Stimulated activated CD8-positive, alpha-beta memory T cell treated with anti-CD3 and anti-CD28 coated beads, Interleukin-12 subunit alpha, Interleukin-12 subunit beta, amount 100 ng/mL, for 4 hours (primary cell): ENCODE results near the gene ZBTB17.
"Not testable (repeated sequence)": the region's sequence is repeated elsewhere in the genome, so short reads cannot be mapped to it uniquely, and the experiment has no call there.

Source experiments
- DNase-seq: peaks from one replicate; pipeline ENCODE4 v3.0.0-alpha.2; 2020; ENCODE audit warnings: low read depth

Gene ZBTB17

GRCh38 chr1:15975805-15976680 lies at the start of gene ZBTB17:
TSS of gene ZBTB17 (minus strand) at chr1:15976101. CDS start at chr1:15948495, 27,606 bp downstream.
- peak; percentile 95 for DNase-seq

- no peak for DNase-seq
Observed at GRCh38 chr1:16023050-16023653, 47.3 kb upstream of the ZBTB17 start.

- DNase-seq = no peak
Observed at GRCh38 chr1:16022393-16022792, 46.5 kb upstream of the ZBTB17 start.

GRCh38 chr1:16021681-16022080 lies 45.8 kb upstream of the ZBTB17 start, which contains the start of gene CLCNKA:
TSS of gene CLCNKA (plus strand) at chr1:16022036. CDS start at chr1:16022620, 584 bp downstream.
- DNase-seq = no peak

GRCh38 chr1:16020878-16021277 lies 45.0 kb upstream of the ZBTB17 start:
- not testable (repeated sequence) for DNase-seq

GRCh38 chr1:16020325-16020724 lies 44.4 kb upstream of the ZBTB17 start:
- DNase-seq = no peak

- DNase-seq = no peak
Observed at GRCh38 chr1:16019644-16020277, 43.9 kb upstream of the ZBTB17 start.

GRCh38 chr1:16018749-16019643 lies 43.1 kb upstream of the ZBTB17 start:
- no peak for DNase-seq

GRCh38 chr1:16018308-16018707 lies 42.4 kb upstream of the ZBTB17 start:
- DNase-seq = no peak

- DNase-seq = no peak
Observed at GRCh38 chr1:16017461-16018303, 41.8 kb upstream of the ZBTB17 start, which contains the start of gene HSPB7. TSS of gene HSPB7 (minus strand) at chr1:16018043. CDS start at chr1:16017963, 80 bp downstream.

GRCh38 chr1:16017076-16017460 lies 41.2 kb upstream of the ZBTB17 start:
- DNase-seq = no peak

GRCh38 chr1:16015960-16016901 lies 40.3 kb upstream of the ZBTB17 start:
- no peak for DNase-seq

- no peak for DNase-seq
Observed at GRCh38 chr1:16015491-16015890, 39.6 kb upstream of the ZBTB17 start.

- DNase-seq = no peak
Observed at GRCh38 chr1:16014509-16015482, 38.9 kb upstream of the ZBTB17 start.

- DNase-seq = no peak
Observed at GRCh38 chr1:16013908-16014258, 38.0 kb upstream of the ZBTB17 start.

- peak; percentile 50 for DNase-seq
Observed at GRCh38 chr1:16013220-16013907, 37.5 kb upstream of the ZBTB17 start.

GRCh38 chr1:16012590-16013219 lies 36.8 kb upstream of the ZBTB17 start:
- peak; percentile 4 for DNase-seq
